ENCODE measurements around the gene RGS5.
"Not testable (repeated sequence)": the region's sequence is repeated elsewhere in the genome, so short reads cannot be mapped to it uniquely, and the experiment has no call there.

RGS5 gene, protein sequence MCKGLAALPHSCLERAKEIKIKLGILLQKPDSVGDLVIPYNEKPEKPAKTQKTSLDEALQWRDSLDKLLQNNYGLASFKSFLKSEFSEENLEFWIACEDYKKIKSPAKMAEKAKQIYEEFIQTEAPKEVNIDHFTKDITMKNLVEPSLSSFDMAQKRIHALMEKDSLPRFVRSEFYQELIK

DNA sequence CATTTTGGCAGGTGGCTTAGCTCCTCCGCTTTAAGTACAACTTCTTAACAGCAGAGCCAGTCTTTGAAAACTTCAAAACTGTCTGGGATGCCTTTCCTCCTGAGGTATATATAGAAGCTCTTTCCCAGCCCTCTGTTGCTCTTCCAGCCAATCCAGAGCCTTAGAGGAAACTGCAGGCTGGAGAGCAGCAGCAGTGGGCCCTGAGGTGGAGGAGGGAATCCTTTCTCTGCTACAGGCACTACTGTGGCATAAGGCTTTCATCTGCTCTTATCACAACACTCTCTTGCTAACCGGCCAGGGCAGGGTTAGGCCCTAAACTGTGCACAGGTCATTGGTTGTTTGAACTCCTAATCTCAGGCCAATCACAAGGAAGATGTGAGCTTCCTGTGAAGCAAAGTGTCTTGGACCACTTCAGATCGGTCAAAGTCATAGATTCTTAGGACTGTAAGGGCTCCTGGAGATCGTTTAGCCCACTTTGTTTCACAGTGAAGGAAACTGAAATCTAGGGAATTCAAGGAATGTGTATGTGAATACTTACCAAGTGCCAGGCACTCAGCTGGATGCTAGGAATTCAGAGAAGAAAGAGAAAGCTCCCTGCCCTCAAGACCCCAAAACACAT lies at the start of gene RGS5:
Gene RGS5, minus strand, starts transcription at position 84 of the 619 bp plus-strand sequence. Its CDS starts 81 bp downstream, at position 3.
- no peak for DNase-seq

DNA sequence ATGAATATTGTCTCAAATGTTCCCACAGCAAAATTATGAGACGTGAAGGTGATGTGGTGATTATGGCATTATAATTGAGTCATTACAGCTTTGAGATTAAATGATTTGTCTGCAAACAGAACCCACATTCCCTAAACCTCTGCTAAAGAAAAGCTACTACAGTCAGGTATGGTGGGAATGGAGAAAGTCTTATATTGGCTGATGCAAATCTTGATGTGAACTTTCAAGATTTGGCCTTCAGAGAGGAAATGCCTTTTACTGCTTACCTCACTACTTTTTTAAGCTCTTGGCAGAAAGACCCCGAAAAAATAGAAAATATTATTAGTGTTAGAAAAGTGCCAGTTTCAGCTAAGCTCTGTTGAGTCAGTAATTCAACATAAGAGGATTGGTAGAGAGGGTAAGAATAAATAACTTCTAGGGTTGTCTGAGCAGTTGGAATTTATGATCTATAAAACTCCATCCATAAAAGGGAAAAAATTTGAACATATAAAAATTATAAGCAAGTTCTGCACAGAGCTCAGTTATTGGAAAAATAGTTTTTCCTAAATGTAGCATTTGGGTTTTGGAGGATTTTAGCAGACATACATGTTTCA lies 47.8 kb upstream of the RGS5 start:
- DNase-seq = no peak

DNA sequence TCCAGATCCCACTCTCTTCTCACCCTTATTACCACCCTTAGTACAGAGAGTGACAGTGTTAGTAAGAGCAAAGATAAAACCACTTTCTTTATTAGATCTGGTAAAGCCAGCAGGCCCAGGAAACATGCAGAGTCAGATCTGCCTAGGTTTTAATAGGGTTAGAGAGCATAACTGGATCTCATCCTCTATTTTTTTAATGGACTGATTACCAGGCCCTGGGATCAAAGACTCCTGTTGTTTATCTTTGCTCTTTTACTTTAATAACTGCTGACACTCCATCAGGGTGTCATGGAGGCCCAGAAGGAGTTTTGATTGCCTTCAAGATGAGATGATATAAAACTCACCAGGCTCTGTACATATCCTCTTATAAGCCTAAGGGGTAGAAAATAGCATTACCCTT lies 45.3 kb upstream of the RGS5 start:
- no peak for DNase-seq

DNA sequence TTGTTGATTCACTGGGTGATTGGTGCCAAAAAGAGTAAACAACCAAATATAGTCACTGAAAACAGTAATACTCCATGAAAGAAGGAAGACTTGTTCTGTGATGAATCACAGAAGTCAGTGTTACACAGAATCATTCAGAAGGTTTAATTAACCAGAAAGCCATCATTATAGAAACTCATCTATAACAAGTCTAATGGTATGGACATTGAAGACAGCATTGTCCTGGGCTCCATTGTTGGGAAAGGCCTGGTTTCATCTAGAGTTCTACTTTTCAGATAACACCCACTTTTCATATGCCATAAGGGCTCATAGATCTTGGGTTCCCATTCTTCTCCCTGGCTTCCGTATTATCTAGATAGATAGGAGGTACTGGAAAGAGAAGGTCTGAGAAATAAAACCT lies 41.9 kb upstream of the RGS5 start:
- DNase-seq = not testable (repeated sequence)

DNA sequence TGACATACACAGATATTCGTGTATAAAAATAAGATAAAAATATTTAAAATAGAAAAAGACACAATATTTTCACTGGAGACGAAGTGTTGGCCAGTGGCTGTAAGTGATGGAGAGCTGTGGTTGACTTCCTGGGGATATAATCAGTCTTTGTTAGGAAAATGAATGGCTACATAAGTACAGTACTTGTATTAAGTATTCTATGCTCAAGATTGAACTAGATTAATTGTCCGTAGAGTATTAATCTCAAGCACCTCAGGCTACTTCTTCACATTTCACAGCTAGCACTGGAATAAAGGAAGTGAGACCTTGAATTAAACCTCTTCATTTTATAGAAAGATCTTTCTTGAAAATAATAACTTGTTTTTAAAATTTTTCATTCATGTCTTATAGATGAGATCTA lies 39.0 kb upstream of the RGS5 start:
- no peak for DNase-seq

DNA sequence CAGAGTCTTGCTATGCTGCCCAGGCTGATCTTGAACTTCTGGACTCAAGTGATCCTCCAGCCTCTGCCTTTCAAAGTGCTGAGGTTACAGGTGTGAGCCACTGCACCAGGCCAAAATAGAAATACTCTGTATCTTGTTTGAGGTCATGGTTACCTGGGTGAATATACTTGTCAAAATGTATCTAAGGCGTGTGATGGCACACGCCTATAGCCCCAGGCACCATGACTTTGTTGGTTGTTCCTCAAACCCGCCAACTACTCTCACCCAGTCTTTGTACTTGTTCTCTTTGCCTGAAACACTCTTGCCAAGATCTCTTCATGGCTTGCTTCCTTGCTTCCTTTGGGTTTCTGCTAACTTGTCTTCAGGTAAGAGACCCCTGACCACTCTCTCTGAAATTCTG lies 38.0 kb upstream of the RGS5 start:
- DNase-seq = no peak

DNA sequence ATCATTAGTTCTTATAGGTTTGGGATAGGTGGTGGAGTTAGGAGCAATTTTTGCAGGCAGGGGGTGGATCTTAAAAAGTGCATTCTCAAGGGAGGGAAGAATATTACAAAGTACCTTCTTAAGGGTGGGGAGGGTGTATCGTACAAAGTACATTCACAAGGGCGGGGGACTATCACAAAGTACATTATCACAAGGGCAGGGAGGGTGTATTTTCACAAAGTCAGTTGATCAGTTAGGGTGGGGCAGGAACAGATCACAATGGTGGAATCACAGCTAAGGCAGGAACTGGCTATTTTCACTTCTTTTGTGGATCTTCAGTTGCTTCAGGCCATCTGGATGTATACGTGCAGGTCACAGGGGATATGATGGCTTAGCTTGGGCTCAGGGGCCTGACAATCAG lies 30.9 kb upstream of the RGS5 start:
- not testable (repeated sequence) for DNase-seq

DNA sequence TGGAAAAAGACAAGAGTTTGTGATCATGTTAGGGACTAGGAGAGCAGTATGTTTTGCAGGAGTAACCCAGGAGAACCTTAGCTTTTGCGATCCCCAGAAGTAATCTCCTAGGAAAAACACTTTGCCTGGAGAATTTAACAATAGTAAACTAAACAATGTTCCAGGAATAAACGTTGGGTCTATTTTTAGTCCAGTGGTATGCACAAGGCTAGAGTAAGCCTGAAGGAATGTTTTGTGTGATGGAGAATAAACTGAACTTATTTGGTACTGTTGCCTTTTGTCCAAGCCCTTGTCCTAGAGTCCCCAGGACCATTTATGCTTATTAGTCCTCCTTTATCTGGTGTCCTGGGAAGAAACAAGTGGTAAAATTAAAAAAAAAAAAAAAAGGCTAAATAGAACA lies 28.7 kb upstream of the RGS5 start:
- no peak for DNase-seq

DNA sequence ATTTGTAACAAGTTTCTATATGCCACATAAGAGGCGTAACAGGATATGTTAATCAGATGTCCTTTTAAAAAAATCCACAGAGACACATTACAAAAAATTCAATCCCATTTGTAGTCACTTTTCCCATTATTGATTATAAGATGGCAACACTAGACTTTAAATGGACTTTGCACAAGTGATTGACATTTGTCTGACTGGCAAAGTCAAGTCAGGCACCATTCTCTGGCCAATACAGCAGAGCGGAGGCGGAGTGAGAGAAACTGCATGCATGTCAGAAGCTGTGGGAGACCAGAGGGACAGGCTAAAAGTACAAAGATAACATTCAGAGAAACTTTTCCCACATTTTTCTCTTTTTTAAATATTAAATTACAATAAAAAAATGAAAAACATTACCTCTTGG lies 28.1 kb upstream of the RGS5 start:
- DNase-seq = no peak

DNA sequence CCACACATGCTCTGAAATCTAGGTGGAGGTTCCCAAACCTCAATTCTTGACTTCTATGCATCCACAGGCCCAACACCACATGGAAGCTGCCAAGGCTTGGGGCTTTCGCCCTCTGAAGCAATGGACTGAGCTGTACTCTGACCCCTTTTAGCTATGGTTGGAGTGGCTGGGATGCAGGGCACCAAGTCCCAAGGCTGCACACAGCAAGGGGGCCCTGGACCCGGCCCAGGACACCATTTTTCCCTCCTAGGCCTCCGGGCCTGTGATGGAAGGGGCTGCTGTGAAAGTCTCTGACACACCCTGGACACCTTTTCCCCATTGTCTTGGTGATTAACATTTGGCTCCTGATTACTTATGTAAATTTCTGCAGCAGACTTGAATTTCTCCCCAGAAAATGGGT lies 25.6 kb upstream of the RGS5 start:
- DNase-seq = not testable (repeated sequence)

DNA sequence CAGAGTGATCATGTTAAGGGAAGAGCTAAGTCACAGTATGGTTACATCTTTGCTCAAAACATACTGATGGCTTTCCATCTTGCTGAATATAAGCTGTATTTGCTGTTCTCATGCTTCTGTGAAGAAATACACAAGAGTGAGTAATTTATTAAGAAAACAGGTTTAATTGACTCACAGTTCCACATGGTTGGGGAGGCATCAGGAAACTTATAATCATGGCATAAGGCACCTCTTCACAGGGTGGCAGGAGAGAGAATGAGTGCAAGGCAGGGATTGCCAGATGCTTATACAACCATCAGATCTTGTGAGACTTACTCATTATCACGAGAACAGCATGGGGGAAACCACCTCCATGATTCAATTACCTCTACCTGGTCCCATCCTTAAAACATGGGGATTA lies 24.4 kb upstream of the RGS5 start:
- DNase-seq = no peak

DNA sequence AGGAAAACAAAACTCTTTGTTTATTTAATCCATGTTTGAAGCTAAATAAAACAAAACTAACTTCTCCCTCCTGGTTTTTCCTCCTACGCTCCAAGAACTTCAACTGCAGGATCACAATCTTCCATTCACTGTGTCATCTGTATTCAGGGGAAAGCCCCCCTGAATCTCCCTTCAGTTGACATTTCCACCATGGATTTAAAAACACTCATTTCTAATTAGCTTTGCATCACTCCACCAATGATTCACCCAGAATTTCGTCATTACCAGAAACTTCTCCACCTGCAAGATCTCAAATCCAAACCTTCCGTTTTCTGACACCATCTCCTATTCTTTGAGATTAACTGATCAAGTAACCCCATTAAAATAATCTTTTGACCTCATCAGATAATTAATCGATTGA lies 10.9 kb upstream of the RGS5 start:
- DNase-seq = no peak

DNA sequence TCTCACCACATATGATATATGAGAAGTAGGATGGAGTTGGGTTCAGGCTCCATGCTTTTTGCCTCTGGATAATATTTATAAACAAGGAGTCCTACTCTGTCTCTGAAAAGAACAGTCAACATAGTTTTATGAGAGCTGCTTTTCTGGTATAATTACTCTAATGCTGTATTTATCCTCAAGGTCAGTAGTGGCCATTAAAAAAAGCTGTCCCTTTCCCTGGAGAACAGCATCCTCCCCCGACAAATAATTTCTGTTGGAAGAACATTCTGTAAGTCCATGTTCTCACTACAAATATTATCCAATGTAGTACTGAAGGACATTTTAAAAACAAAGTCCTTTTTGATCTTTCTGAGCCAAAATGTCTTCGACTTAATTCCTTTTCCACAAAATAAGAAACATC lies 9.0 kb upstream of the RGS5 start:
- no peak for DNase-seq

DNA sequence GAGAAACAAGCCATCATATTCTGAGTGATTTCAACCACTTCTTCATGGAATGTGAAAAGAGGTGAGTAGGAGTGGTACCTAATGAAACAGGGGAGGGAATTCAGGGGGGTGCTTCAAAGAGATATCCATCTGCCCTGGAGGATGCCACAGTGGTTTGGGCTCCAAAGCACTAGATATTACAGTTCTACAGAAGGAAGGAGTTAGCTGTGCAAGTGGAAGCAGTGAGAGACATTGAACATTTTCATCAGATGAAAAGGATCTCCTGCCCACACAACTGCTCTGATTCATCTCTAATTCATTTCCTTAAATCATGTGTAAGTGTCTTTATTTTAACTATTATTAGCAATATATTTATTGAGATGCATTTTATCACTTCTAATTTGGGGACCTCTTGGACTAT lies 2.8 kb upstream of the RGS5 start:
- no peak for DNase-seq

DNA sequence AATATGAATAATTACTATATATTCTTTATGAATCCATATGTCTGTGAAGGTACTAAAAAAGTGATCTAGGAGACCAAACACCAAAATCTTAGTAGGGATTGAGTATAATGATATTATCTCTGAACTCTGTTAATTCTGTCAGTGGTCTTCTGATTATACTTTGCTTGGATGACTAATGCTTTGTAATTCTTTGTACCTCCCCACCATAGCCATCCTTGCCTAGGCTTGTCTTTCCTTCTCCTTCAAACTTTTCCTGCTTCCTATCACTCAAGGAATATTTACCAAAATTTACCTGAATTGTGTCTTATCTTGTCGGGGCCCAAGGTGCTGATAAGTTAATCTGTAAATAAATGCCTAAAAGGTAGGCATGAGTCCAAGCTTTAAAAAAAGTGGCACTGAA lies 845 bp upstream of the RGS5 start:
- no peak for DNase-seq

DNA sequence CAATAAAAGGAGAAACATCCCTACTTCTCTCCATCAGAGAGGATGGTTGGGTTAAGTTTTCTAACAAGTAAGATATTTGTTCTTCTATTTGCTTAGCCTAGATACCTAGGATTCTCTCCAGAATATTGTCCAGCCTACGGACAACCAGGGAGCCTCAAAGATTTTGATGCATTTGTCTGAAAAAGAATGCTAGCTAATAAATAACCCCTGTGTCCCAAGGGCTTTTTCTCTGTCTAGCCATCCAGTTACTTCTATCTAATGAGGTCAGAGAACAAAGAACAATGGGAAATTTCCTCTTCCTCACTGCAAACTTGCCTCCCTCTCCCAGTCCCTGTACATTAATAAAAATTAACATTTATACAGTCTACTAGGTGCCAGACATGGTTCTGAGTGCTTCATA lies 810 bp downstream of the RGS5 start:
- no peak for DNase-seq

DNA sequence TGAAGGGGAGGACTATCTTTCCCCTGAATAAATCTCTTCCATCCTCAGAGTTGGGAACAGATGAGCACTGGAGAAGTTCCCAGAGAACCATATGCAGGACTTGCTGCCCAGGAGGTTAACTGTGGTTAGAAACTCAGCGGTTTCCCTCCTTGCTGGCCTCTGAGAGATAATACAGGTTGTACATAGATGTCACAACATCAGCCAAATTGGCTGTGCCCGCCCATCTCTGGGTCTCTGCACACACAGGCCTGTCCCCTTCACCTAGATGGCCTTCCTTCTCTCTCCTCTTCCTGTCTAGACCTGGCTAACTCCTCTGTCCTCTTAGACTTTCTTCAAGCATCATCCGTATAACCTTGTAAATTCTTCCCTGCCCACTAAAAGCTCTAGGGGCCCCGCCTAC lies 5.7 kb downstream of the RGS5 start:
- no peak for DNase-seq

DNA sequence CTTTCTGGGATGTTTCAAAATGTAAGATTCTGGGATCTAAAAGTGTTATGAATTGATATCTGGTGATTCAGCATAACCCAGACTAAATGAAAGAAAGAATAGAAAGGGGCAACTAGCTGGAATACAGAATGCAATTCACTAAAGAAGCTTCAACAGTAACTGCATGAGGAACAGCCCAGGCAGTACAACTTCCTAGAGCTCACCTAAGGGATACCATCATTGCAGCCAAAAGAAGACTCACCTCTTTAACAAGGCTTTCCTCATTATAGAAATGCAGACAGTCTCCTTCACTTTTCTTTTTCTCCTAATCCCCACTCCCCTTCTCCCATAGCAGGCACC lies 6.3 kb downstream of the RGS5 start:
- DNase-seq = no peak

DNA sequence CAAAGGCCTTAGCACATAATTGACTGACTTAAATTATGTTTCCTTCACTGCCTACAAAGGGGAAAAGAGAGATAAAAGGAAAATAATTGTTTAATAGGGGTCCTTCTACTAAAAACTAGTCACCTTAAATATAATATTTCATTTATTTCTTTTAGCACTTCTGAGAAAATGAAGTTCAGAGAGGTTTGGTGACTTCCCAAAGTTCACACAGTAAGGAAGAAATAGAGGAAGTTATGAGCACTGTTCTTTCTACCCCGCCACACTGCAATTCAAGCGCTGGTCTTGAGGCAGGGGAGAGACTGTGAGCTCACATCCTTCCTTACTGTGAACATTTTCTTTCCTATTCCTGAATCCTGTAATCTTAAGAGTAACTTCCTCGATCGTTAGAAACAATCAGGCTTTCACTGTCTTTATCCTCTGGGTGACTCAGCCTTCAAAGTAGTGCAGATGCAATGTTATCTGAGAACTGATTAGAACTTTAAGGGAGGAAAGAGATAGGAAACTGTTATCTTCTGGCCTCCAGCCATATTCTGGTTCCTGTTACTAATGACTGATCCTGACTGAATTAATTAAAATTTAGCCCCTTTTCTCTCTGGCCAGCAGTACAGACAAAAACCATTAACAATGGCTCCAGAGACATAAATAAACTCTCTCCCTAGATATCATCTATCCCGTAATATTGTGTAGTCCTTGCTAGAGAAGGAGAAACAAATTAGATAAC lies 6.8 kb downstream of the RGS5 start:
- no peak for DNase-seq

DNA sequence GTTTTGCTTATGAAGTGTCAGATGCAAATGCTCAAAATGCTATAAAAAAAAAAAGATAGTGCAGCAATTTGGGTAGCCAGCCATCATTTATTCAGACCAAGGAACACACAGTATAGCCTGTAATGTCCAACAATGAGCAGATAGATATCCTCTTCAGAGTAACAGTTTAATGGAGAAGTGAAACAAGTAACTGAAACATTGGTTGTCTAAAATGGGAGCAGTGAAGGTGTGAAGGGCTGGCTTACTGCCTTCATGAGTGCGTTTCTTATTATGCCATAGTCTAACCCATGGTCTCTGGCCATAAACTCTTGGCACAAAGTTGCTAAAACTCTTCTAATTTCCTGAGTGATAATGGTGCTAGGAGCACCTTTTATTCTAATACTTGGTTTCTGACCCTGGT lies 11.4 kb downstream of the RGS5 start:
- DNase-seq = no peak

DNA sequence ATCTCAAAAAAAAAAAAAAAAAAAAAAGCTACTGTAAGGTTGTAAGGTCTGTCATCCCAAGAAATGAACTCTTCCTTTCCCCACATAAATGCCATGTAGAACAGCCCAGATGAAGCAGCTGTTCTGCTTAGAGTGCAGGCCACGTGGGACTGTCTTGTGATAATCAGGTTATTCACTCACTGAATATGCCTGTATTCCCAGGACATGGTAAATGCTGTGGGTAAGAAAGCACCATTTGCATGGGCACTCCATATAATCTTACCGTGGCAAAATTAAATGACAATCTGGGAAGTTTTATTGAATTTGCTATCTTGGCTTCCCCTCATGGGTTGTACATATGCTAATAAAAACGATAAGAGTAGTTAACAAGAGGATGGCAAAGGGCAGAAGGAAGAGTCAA lies 13.8 kb downstream of the RGS5 start:
- DNase-seq = no peak

DNA sequence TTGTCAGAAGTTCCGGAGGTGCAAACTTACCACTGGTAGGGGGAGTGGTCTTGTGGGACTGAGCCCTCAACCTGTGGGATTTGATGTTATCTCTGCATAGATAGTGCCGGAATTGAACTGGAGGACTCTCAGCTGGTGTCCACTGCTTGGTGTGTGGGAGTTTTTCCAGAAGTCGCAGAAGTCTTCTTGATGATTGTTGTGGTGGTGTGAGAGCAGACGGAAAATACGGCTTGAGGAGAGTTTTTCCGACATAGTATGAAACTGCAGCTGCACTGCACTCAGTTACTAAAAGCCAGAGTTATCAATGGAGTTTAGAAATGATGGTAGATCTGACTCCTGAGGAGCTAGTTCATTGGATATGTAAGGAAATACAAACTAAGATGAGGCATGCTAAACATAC lies 14.9 kb downstream of the RGS5 start:
- no peak for DNase-seq

DNA sequence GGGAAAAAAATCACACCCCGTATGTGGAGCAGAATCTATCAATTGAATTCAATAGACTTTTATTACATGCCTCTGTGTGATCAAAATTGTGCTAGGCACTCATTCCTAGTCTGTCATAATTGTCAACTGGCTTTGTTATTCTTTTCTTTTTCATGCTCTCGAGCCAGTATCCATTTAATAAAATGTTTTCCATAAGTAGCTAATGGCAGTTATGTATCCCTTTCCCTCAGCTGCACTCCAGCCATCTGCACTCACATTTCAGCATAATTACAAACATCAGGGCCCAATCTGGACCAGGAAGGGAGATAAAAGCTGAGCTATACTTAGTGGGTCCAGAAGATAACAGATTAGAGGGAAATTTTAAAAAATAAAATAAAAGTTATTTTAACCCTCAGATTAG lies 15.9 kb downstream of the RGS5 start:
- DNase-seq = no peak

DNA sequence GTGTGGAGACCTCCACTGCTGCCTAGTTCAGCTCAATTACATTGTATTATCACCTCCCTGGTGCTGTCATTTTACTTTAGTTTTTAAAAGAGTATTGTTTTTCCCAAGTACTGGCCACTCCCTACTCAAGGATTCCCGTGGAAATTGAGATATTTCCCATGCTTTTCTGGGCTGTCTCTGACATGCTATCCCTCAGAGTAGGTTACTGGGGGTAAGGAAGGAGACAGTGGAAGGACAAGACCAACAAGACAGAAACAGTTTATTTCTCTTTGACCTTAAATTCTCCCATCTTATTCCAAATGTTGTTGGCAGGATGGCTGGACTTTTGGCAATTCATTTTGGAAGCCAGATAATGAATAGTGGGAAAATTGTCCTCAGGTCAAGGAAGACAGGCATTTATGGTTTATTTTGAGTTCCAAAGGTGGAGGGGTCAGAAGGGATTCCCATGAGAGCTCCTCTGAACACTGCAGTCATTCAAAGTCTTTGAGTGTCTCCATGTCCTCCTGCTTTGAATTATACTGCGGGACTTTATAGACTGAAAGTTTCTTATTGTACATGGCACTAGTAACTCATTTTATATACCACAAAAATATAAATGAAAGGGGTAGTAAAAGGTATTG lies 20.3 kb downstream of the RGS5 start:
- no peak for DNase-seq
